22Rv1 (cell line): ENCODE data around the gene KRTAP13-1.
A peak's percentile ranks its signal among the peaks of the same experiment; 100 is the strongest.

Experiments
- H3K27ac ChIP-seq: fragments of 450-650 bp; 2 replicates; pipeline ENCODE4 v1.5.1; 2017
- CTCF ChIP-seq: fragments of 450-650 bp; IDR thresholded peaks from 2 replicates; pipeline ENCODE4 v1.5.1; 2017; ENCODE audit warnings: mild to moderate bottlenecking
- ZFX ChIP-seq: fragments of 450-650 bp; IDR thresholded peaks from 2 replicates; pipeline ENCODE4 v1.6.1; 2017; ENCODE audit warnings: antibody characterized with exemption, borderline replicate concordance

The KRTAP13-1 gene

GRCh38 chr21:30434033-30434631 lies 38.3 kb downstream of the KRTAP13-1 start:
- no peak overlapping the region for H3K27ac ChIP-seq
- TF ChIP-seq CTCF (peak; percentile 82), ZFX (no peak)

GRCh38 chr21:30437010-30437565 lies 41.3 kb downstream of the KRTAP13-1 start:
- TF ChIP-seq ZFX (no peak), CTCF (no peak)
- no peak overlapping the region for H3K27ac ChIP-seq

- no peak within 1 kb of the TSS for H3K27ac ChIP-seq
- TF ChIP-seq CTCF, result no peak
- no peak for TF ChIP-seq ZFX
Observed at GRCh38 chr21:30439975-30440374, 44.1 kb downstream of the KRTAP13-1 start, which contains the start of gene KRTAP15-1. Gene KRTAP15-1, plus strand, starts transcription at chr21:30440275. Its CDS starts 53 bp downstream, at chr21:30440328.

GRCh38 chr21:30443226-30443625 lies 47.4 kb downstream of the KRTAP13-1 start:
- no peak for TF ChIP-seq CTCF
- no peak for TF ChIP-seq ZFX
- H3K27ac ChIP-seq, result no peak overlapping the region

GRCh38 chr21:30444204-30444603 lies 48.4 kb downstream of the KRTAP13-1 start:
- TF ChIP-seq CTCF, result peak; percentile 6; the same call in 1 of the 2 replicates
- TF ChIP-seq ZFX, result no peak

More at GRCh38 chr21:30444204-30444603, 48.4 kb downstream of the KRTAP13-1 start:
- H3K27ac ChIP-seq, result no peak overlapping the region
